HepG2 (cell line): Measurements from ENCODE around the gene GMEB2. TPM values are rescaled to one million over a fixed set of nuclear protein-coding genes. Genes with fewer than 3 reads are reported as not detected.

Experiments
- ATF6 ChIP-seq: sonication (generic); formaldehyde crosslinking; conservative IDR thresholded peaks from 2 replicates; pipeline ENCODE4 v1.4.0; 2020; ENCODE audit warnings: missing genetic modification reagents
- CBX2 ChIP-seq, 2 experiments: fragments of 200-600 bp in 1 of 2; sonication (generic); formaldehyde crosslinking in 1 of 2; IDR thresholded peaks; 2 replicates each; pipeline versions ENCODE4 v1.7.0 to v1.8.1; 2018 to 2022; ENCODE audit warnings: low read depth in 2 of 2, low read length in 1 of 2, mild to moderate bottlenecking in 1 of 2, missing genetic modification reagents in 1 of 2
- CHD2 ChIP-seq: IDR thresholded peaks from 2 replicates; pipeline ENCODE4 v1.6.1; 2011; ENCODE audit warnings: low read depth, low read length, improper control_type of control experiment
- GLI4 ChIP-seq: sonication (generic); formaldehyde crosslinking; IDR thresholded peaks from 2 replicates; pipeline ENCODE4 v1.5.1; 2020; ENCODE audit warnings: missing genetic modification reagents, mild to moderate bottlenecking, moderate library complexity, borderline replicate concordance
- HINFP ChIP-seq: sonication (generic); formaldehyde crosslinking; IDR thresholded peaks from 2 replicates; pipeline ENCODE4 v1.4.0; 2020; ENCODE audit warnings: low read depth, mild to moderate bottlenecking, missing genetic modification reagents
- HOXA9 ChIP-seq: sonication (generic); formaldehyde crosslinking; IDR thresholded peaks from 2 replicates; pipeline ENCODE4 v1.8.1; 2022; ENCODE audit warnings: missing genetic modification reagents, mild to moderate bottlenecking, moderate library complexity, borderline replicate concordance
- KMT2A ChIP-seq: sonication (generic); formaldehyde crosslinking; IDR thresholded peaks from 2 replicates; pipeline ENCODE4 v1.4.0; 2020; ENCODE audit warnings: missing genetic modification reagents
- MXI1 ChIP-seq: IDR thresholded peaks from 3 replicates; pipeline ENCODE4 v1.6.1; 2012; ENCODE audit warnings: low read depth, low read length, inconsistent platforms, borderline replicate concordance
- NONO ChIP-seq, 2 experiments: fragments of 450-650 bp in 1 of 2; sonication (generic) in 1 of 2; formaldehyde crosslinking in 1 of 2; IDR thresholded peaks in 1 of 2; conservative IDR thresholded peaks in 1 of 2; 2 replicates each; pipeline versions ENCODE4 v1.6.1 to v1.8.0; 2017 to 2022; ENCODE audit warnings: mild to moderate bottlenecking in 1 of 2, missing genetic modification reagents in 1 of 2, moderate library complexity in 1 of 2
- NR1H2 ChIP-seq: sonication (generic); formaldehyde crosslinking; IDR thresholded peaks from 2 replicates; pipeline ENCODE4 v1.8.1; 2022; ENCODE audit warnings: low read depth, missing genetic modification reagents, borderline replicate concordance
- RXRA ChIP-seq: sonication (generic); formaldehyde crosslinking; IDR thresholded peaks from 2 replicates; pipeline ENCODE4 v1.5.1; 2020; ENCODE audit warnings: missing genetic modification reagents
- RXRB ChIP-seq: IDR thresholded peaks from 2 replicates; pipeline ENCODE4 v1.6.1; 2016; ENCODE audit warnings: borderline replicate concordance, missing genetic modification reagents, missing compliant biosample characterization
- TOPORS ChIP-seq: sonication (generic); formaldehyde crosslinking; IDR thresholded peaks from 2 replicates; pipeline ENCODE4 v1.8.0; 2023; ENCODE audit warnings: mild to moderate bottlenecking, missing genetic modification reagents
- ZBED4 ChIP-seq: sonication (generic); formaldehyde crosslinking; IDR thresholded peaks from 2 replicates; pipeline ENCODE4 v1.4.0; 2020; ENCODE audit warnings: missing genetic modification reagents, borderline replicate concordance
- ZBTB20 ChIP-seq: sonication (generic); formaldehyde crosslinking; IDR thresholded peaks from 2 replicates; pipeline ENCODE4 v1.8.1; 2023; ENCODE audit warnings: missing genetic modification reagents, low read depth, mild to moderate bottlenecking, borderline replicate concordance
- ZFP36 ChIP-seq: fragments of 150-350 bp; IDR thresholded peaks from 2 replicates; pipeline ENCODE4 v1.6.1; 2018; ENCODE audit warnings: borderline replicate concordance, low read length, low read depth; ENCODE audit not compliant: partially characterized antibody
- ZNF430 ChIP-seq: sonication (generic); formaldehyde crosslinking; IDR thresholded peaks from 2 replicates; pipeline ENCODE4 v1.9.0; 2021; ENCODE audit warnings: mild to moderate bottlenecking, missing genetic modification reagents
- ZNF441 ChIP-seq: sonication (generic); formaldehyde crosslinking; IDR thresholded peaks from 2 replicates; pipeline ENCODE4 v1.7.0; 2021; ENCODE audit warnings: missing genetic modification reagents, borderline replicate concordance
- ZNF512 ChIP-seq: sonication (generic); formaldehyde crosslinking; IDR thresholded peaks from 2 replicates; pipeline ENCODE4 v1.4.0; 2020; ENCODE audit warnings: mild to moderate bottlenecking, missing genetic modification reagents
- polyA plus RNA-seq, 8 experiments: library from polyadenylated mRNA; depleted of rRNA in 3 of 8; stranded (reverse) in 7 of 8; unstranded in 1 of 8; fragments of >200 nt; fragmentation: Illumina TruSeq in 4 of 8; extraction: Trizol in 4 of 8; gene quantifications; 2 replicates each; pipeline versions ENCODE4 v1.2.1 to v1.2.3, GENCODE V29; 2011 to 2016; ENCODE audit warnings: low read depth in 4 of 8, missing spikeins in 1 of 8, mixed read lengths in 1 of 8; ENCODE audit not compliant: insufficient read depth in 1 of 8
- total RNA-seq, 5 experiments: library from RNA; depleted of rRNA; stranded (reverse); fragments of >200 nt; fragmentation: Illumina TruSeq; extraction: Trizol; gene quantifications; 2 replicates each; pipeline ENCODE4 v1.2.3, GENCODE V29; 2016; ENCODE audit warnings: low read depth in 1 of 5

Gene GMEB2
- total and polyA plus RNA-seq, 2 of the 13 experiments (the other 11 are each of a cell fraction or from before 2014, with no cell fraction given), result 10.6 to 12.4 TPM

GRCh38 chr20:63627129-63627750 lies 339 bp upstream of the GMEB2 start (continued):
- TF ChIP-seq ZBED4 (CRISPR knock-in tag), result peak; percentile 60; the same call in 1 of the 2 replicates
- no peak for TF ChIP-seq NONO (IDR thresholded peaks at IDR 0.05)
- TF ChIP-seq NONO (CRISPR knock-in tag; conservative IDR thresholded peaks at IDR 0.05), result peak; percentile 98
- peak; percentile 91 for TF ChIP-seq HINFP (CRISPR knock-in tag)
- TF ChIP-seq NR1H2, result peak; percentile 48; the same call in 1 of the 2 replicates
- TF ChIP-seq MXI1, result peak; percentile 100
- TF ChIP-seq TOPORS, result peak; percentile 58; the same call in 1 of the 2 replicates
- TF ChIP-seq CBX2 (IDR thresholded peaks at IDR 0.05; ENCODE audit: low read depth, low read length), result no peak
- TF ChIP-seq CBX2 (CRISPR knock-in tag; IDR thresholded peaks at IDR 0.05; ENCODE audit: low read depth), result no peak; the same call in 1 of the 2 replicates
- TF ChIP-seq RXRB (CRISPR knock-in tag), result peak; percentile 72
- TF ChIP-seq RXRA (CRISPR knock-in tag), result peak; percentile 84
- TF ChIP-seq HOXA9 (CRISPR knock-in tag), result peak; percentile 95
- 0 out of 2 replicates have a peak, but pooled peaks have one; percentile 40 for TF ChIP-seq CHD2
- TF ChIP-seq ZNF430 (CRISPR knock-in tag), result peak; percentile 77; the same call in 1 of the 2 replicates
- TF ChIP-seq ZBTB20 (CRISPR knock-in tag), result peak; percentile 76
- peak; percentile 75; the same call in 1 of the 2 replicates for TF ChIP-seq ZNF441 (CRISPR knock-in tag)
- TF ChIP-seq ATF6 (CRISPR knock-in tag), result 0 out of 2 replicates have a peak, but pooled peaks have one; percentile 70
- peak; percentile 64; the same call in 1 of the 2 replicates for TF ChIP-seq ZNF512 (CRISPR knock-in tag)
- TF ChIP-seq KMT2A (CRISPR knock-in tag), result peak; percentile 71
- TF ChIP-seq ZFP36, result no peak
- peak; percentile 77; the same call in 1 of the 2 replicates for TF ChIP-seq GLI4 (CRISPR knock-in tag)
